Hematopoietic multipotent progenitor cell treated with erythropoietin and hydrocortisone succinate and interleukin-3 and kit ligand, for 15 days (in vitro differentiated cells): ENCODE measurements around the gene CLPSL2.
"Not testable (repeated sequence)": the region's sequence is repeated elsewhere in the genome, so short reads cannot be mapped to it uniquely, and the experiment has no call there.

Experiments used
- DNase-seq: peaks from one replicate; pipeline ENCODE4 v3.0.0-alpha.2; 2015; ENCODE audit warnings: low spot score

Gene CLPSL2, protein sequence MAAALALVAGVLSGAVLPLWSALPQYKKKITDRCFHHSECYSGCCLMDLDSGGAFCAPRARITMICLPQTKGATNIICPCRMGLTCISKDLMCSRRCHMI

DNA sequence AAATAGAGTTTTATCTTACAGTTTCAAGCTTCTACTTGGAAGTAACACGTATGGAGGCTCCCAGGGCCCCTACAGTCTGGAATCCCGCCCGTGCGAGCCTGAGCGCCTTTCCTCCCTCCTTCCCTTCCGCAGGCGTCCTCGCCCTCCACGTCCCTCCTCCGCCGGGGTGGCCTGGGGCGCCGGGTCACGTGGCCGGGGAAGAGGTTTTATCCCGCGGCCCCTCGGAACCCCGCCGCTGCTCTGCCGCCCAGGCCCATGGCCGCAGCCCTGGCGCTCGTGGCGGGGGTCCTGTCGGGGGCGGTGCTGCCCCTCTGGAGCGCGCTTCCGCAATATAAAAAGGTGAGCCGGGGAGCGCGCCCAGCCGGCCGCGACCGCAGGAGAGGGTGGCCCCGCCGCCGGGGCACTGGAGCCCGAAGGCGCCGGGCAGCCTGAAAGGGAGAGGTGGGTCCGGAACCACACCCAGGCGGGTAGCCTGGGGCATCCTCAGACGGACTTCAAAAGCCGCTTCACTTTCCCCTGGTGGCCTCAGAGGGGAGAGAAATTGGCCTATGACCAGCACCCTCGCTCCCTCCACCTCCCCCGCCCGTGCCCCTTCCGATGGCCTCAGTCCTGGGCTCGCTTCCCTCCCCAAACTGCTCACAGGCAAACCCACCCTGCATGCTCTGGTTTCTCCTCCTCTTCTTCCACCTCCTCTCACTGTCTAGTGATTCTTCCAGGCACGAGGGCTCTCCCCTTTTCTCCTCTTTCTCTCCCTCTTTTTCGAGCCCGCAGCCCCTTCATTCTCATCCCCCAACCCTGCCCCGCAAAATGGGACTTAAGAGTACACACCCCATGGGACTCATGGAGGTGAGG is at the start of gene CLPSL2:
CLPSL2 (plus strand) TSS at position 235 of the 852 bp plus-strand sequence; CDS start at position 256, 21 bp downstream.
- no peak for DNase-seq

DNA sequence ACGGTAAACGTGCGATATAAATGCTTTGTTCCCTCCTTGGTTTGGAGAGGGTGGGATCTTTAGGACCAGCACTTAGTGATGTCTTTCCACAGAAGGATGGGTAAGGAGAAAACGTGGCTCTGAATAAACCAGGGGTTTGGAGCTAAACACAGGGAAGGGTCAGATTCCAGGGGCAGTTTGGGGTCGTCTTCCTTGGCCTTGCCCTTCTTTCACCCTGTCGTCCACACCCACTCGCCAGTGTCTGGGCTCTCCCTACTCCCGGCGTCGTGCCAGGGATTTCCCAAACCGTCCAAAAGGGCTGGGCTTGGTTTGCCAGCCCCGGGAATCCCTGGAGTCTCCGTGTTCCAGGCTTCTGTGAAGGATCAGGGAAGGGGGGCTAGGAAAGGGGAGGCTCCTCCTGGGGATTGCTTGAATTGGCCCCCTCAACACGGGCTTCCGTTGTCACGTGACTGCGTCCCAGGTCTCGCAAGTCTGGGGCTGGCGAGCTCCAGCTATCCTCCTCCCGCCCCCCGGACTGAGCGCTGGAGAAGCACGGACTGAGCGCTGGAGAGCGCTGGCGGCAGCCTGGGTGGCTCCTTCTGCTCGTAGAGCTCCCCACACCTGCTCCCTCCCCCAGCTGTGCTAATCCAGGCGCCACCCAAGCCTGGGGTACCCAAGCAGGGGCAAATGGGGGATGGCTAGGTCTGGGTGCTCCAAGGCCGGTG is 49.0 kb upstream of the CLPSL2 start:
- DNase-seq: no peak

DNA sequence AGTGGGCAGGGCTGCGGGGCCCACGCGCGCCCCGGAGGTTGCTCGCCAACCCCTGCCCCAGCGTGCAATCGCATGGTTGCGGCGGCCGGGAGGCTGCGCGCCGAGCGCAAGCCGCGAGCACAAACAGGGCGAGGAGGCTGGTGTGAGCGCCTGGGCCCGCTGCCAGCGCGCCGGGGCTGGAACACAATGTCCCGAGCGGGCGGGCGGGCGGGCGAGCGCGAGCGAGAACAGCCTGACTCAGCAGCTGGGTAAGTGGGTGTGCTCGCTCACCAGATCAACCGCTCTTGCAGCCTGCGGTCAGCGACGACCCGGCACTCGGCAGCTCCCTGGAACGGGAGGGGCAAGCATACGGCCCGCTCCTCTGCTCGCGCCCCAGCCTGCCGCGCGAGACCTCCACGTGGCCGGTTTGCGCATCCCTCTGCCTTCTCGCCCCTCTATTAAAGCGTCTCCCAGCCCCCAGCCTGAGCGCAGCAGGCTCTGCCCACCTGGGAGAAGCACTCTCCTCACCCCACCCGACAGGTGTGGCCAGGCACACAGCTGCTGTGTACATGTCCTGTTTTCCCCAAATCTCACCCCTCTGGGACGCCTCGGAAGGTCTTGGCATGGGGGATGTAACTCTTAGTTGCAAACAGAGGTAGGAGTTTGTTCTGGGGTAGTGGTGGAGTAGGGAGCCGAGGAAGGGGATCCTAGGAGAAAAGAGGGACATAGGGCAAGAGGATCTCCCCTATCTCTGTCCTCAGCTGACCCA is 48.3 kb upstream of the CLPSL2 start:
- DNase-seq: peak; percentile 81

DNA sequence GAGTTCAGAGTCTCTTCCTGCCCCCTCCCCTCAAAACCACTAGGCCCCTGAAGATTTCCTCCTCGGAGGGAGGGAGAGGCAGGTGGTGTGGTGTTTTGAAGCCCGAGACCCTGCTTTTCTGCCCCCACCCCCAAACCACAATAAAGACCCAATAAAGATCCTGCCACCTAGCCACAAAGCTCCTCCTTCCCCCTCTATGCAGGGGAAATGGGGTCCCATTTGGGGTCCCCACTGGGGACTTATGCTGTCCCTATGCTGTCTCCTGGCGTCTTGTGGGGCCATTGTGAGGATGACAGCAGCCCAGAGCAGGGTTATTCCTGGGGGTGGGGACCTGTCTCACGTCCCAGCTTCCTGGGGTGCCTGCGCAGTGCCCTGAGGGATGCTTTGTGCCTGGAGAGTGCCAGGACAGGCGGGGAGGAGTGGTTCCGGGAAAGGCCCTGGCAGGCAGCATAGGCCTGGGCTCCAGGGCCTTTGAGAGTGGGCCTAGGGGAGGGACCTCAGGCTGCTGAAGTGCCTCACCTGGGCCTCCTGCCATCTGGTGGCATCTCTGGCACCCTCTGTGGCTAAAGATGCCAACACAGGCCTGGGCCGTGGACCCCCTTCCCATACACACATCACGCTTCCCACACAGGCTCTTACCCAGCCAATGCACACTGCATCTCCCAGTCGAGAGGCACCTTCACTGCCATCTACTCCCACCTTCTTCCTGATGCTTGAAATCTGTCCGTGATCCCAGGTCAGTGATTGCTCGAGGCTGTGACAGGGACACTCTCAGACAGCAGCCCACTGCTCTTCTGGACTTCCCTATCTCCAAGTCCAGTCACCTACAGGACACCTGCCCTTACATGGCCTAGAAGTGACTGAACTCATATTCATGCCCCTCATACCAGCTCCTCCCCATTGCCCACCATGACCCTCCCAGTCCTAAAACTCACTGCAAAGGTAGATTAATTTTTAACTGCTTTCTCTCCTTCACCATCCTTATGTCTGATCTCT is 47.4 kb upstream of the CLPSL2 start:
- DNase-seq: no peak

DNA sequence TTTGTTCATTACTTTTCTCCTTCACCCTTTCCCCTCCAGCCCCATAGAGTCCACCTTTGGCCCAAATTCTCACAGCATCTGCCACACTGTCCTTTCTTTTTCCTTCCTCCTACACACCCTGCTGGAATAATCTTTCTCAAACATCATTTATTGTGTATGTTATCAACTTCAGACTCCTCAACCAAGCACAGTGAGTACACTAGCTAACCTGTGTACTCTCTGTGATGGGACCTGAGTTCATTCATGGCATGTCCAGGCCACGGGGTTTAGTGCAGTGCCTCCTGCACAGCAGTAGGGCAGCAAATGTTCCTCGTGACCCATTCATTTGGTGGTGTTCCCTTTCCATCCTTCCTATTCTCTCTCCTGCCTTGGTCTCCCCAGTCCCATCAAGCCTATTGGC is 46.7 kb upstream of the CLPSL2 start:
- no peak for DNase-seq

DNA sequence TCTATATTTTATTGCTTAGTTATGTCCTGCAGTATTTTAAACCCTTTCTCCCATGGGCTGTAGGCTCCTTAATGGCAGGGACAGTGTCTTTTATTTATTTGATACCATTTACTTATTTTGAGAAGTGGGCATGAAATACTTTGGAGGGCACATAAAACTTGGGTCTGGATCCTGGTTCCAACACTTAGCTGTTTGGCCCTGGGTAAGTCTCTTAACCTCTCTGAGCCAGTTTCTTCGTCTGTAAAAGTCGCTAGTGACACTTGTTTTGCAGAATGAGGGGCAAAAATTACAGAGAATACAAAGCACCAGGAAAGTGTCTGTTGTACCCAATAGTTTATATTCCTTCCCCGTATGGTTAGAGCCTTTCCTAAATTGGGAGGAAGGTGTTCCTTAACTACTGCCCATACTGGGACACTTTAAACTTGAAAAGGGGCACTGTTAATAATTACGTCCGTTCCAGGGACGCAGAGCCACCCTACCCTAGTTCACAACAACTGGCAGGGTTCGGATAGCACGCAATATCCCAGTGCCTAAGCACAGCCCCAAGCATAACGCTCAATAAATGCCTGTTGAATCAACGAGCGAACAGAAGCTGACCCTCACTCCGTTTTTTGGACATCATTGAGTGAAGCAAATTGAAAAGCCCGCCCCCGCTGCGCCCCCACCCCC is 45.5 kb upstream of the CLPSL2 start:
- no peak for DNase-seq

DNA sequence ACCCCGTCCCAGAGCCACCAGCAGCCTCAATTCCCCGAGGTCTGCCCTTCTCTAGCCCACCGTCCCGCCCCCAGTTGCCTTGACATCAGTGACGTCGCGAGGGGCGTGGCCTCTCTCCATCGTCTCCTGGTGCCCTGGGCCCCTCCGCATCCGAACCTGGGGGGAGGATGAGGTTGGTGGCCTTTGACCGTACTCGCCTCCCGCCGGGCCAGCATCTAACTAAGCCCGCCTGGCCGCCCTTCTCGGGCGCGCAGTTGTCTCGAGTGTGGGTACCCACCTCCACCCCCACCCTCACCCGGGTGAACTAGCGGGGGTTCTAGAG is 45.0 kb upstream of the CLPSL2 start:
- DNase-seq: peak; percentile 44

DNA sequence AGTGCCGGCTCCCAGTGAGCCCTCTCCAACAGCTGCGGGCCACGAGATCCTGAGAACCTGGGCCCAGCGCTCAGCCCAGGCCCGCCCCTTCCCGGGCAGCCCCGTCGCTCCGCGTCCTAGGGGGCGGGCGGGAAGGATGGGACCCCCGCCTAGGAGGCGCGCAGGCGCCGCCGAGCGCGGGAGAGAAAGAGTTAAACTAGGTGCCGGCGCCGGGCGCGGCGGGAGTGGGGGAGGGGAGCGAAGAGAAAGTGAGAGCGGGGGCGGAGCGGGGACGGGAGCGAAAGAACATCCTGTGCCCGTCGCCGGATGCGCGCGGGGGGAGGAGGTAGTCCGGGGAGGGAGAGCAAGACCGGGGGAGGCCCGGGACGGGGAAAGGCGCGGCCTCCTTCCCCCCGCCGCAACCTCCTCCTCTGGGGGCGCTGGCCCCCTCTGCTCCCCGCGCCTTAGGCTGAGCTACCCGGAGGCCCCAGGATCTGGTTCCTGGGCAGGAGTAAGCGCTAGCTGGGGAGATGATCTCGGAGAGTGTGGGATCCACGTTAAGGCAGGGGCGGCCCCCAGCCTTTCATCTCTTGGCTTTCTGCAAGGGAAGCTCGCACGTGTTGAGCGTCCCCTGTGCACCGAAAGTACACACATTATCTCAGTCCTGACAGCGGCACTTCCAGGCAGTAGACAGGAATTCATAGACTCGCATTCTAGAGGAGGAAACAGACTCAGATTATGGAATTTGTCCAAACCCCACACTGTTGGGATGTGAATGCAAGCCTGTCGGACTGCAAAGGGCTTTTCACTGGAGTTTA is 44.5 kb upstream of the CLPSL2 start:
- DNase-seq: peak; percentile 47

DNA sequence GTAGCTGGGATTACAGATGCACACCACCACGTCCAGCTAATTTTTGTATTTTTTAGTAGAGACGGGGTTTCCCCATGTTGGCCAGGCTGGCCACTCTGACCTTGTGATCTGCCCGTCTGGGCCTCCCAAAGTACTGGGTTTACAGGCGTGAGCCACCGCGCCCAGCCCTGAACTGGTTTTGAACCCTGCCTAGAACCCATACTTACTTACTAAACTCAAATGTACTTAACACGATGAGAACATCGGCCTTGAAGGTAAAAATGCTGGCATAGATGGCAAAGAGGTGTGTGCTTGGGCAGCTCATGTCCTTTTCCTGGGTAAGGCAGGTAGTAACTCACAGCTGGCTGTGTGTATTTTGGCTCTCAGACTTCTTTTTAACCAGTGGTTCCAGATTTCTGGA is 42.8 kb upstream of the CLPSL2 start:
- no peak for DNase-seq

DNA sequence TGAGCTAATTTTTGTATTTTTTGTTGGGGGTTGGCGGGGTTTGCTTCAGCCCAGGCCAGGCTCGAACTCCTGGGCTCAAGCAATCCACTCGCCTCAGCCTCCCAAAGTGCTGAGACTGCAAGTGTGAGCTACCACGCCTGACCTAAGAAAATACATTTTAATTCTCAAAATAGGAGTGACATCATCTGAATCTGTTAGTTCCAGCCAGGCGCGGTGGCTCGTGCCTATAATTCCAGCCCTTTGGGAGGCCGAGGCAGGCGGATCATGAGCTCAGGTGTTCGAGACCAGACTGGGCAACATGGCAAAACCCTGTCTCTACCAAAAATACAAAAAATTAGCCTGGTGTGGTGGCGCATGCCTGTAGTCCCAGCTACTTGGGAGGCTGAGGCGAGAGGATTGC is 42.1 kb upstream of the CLPSL2 start:
- DNase-seq: not testable (repeated sequence)

DNA sequence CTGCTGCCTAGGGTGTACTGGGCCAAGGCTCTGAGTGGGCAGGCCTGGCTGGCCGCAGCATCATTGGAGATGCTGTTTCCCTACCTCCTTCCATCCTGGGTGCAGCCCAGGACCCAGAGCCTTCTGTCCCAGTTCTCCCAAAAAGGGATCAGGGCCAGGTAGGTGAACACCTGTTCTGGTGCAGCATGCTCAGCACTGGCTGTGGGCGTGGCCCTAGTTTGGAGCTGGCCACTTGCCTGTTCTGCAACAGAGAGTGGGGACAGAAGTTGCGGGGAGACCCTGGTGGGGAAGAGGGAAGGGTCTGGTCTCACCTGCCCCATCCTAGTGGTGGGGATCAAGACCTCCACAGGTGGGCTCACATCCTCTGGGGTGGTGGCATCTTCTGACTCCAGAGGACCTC is 40.9 kb upstream of the CLPSL2 start:
- DNase-seq: no peak

DNA sequence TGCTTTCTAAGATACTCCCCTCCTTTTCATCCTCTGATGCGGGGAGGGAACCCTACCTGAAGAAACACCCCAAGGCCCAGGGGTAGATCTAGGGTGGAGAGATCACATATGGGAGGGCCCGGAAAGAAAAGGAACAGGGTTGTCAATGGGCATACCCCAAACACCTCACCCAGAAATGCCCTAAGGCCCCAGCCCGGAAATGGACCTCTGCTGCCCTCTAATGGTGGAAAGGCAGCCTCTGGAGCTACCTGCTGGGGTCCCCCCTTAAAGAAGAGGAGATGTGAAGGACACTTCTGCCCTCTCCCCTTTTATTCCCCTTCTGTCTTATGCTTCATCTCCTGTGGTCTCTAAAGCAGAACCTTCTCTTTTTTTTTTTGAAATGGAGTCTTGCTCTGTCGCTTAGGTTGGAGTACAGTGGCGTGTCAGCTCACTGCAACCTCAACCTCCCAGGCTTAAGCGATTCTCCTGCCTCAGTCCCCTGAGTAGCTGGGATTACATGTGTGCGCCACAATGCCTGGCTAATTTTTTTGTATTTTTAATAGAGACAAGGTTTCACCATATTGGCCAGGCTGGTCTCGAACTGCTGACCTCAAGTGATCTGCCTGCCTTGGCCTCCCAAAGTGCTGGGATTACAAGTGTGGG is 40.0 kb upstream of the CLPSL2 start:
- DNase-seq: peak; percentile 78

DNA sequence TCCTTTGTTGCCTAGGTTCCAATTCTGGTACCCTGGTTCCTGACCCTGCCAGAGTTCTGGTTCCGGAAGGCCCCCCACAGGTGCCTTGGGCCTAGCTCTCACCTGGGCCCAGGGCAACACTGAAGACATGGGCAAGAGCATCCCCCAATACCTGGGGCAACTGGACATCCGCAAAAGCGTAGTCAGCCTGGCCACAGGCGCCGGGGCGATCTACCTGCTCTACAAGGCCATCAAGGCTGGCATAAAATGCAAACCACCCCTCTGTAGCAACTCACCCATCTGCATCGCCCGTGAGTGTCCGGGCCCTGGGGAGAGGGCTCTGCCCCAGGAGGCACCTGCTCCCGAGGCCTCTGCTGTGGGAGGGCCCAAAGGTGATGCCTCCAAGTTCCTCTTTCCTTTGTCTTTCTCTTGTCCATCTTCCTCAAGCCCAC is 39.4 kb upstream of the CLPSL2 start, which contains the start of gene ARMC12:
ARMC12 (plus strand) TSS at position 51 of the 431 bp plus-strand sequence; CDS start at position 128, 77 bp downstream.
- no peak for DNase-seq

DNA sequence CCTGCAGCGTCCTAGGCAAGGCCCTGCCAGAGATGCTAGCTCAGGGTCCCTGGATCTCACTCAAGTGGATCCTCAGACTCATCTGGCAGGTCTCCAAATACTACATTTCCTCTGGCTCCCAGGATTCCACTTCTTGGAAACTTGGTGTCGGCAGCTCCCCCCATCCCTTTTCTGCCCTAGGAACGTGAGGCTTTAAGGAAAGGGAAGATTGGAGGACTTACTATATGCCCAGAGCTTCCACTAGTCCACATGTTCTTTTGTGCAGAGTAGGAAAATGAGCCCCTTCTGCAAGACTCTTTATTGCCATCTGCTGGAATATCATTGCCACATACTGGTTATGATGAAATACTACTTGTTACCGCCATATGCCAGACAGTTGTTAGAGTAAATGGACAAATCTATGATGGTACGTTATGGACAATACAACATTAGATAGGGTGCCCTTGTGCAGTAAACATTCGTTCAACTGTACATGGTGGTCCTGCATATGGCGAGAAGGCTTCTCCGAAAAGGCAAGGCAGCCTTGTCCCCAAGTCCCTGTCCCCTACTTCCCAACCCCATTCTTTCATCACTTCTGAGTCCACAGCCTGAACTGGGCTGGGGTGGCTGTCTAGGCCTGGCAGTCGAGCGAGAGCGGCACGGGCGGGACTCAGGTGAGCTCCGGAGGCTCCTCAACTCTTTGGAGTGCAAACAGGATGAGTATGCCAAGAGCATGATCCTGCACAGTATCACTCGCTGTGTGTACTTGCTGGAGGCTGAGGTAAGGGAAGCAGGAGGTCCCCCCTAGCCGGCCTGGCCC is 38.8 kb upstream of the CLPSL2 start:
- DNase-seq: peak; percentile 71

DNA sequence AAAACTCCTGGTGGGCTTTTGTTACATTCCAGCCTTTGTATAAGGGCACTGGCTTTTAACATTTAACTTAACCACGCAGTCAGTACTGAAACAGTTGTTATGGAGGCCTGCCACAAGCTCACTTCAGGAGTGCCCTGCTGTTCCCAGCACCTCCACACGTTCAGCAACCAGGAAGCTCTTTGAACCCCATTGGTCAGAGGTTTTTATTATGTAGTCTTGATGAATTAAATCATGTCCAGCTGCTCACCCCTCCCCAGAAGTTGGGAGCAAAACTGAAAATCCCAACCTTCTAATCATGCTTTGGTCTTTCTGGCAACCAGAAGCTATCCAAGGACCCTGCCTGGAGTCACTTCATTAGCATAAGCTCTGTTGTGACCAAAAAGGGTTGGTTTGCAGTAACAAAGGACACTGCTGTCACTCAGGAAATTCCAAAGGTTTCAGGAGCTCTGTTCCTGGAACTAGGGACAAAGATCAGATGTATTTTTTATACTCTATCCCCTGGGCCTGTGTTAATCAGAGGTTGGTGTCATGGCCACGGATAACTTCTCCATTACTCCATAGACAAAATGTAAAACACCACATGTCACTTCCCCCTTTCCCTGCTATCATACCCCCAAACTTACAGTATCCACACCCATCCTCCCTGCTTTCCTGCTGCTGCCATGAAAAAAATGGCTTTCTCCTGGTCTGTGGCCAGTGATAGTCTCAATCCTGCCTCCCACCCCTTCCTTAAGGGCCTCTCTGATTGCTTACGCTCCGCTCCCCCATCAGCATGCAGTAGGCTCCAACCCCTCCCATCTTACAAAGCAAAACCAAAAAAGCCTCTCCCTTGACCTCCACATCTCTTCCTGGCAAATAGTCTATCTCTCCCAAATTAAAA is 36.5 kb upstream of the CLPSL2 start:
- DNase-seq: no peak

DNA sequence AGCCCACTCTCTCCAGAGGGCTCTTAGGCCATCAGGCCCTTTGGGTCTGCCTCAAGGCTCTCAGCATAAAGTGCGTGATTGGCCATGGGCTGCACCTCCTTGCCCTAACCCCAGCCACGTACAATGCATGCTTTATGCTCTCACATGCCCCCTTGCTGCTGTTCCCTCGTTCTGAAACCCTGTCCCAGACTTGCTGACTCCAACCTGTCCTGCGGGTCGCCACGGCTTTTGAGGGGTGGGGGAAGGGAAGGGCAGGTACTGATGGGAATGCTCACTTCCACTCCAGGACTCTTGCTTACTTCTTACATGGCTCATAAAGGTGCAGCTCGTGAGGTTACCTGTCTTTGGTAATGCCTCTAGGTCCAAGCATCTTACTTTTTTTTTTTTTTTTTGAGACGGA is 33.6 kb upstream of the CLPSL2 start:
- DNase-seq: no peak

DNA sequence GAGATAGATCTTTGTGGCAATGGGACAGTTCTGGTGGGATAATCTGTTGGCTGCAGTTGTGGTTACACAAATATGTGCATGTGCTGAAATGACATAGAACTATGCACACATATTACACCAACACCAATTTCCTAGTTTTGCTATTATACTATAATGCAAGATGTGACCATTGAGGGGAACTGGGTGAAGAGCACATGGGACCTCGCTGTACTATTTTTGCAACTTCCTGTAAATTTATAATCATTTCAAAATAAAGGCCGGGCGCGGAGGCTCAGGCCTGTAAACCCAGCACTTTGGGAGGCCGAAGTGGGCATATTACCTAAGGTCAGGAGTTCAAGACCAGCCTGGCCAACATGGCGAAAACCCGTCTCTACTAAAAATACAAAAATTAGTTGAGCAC is 30.9 kb upstream of the CLPSL2 start:
- DNase-seq: no peak
